LNCAP (cell line): ENCODE data around the gene FYB2.
A peak's percentile ranks its signal among the peaks of the same experiment; 100 is the strongest.

Experiments
- TF ChIP-seq, protein P1 (sequence below): fragments of 450-650 bp; IDR thresholded peaks from 2 replicates; pipeline ENCODE4 v1.5.1; 2017; ENCODE audit warnings: mild to moderate bottlenecking

Gene FYB2

DNA sequence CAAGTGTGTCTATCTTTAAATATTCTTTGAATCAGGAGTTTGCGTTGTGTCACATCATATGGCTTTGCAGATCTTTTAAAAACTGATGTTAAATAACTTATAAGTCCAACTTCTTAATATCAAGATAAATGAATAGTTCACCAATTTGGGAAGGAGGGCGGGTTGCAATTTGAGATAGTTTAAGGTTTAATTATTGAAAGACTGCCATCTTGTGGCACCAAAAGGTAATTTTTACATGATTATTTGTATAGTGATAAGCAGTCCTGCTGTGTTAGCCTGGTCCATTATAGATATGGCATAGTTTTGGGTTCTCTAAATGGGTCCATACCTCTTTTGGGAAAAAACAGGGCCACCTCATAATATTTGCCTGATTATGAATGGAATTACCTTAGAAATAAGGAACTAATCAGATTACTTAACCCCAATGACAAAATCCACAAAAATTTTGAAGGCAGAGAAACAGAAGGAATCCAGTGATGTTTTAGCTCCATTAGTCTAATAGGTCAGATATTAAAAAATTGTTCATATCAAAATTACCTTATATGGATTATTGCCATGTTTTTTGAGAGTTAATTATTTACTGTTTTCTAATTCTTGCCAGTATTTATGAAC is 109.8 kb downstream of the FYB2 start:
- TF ChIP-seq, protein P1, sequence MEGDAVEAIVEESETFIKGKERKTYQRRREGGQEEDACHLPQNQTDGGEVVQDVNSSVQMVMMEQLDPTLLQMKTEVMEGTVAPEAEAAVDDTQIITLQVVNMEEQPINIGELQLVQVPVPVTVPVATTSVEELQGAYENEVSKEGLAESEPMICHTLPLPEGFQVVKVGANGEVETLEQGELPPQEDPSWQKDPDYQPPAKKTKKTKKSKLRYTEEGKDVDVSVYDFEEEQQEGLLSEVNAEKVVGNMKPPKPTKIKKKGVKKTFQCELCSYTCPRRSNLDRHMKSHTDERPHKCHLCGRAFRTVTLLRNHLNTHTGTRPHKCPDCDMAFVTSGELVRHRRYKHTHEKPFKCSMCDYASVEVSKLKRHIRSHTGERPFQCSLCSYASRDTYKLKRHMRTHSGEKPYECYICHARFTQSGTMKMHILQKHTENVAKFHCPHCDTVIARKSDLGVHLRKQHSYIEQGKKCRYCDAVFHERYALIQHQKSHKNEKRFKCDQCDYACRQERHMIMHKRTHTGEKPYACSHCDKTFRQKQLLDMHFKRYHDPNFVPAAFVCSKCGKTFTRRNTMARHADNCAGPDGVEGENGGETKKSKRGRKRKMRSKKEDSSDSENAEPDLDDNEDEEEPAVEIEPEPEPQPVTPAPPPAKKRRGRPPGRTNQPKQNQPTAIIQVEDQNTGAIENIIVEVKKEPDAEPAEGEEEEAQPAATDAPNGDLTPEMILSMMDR, result peak; percentile 55

DNA sequence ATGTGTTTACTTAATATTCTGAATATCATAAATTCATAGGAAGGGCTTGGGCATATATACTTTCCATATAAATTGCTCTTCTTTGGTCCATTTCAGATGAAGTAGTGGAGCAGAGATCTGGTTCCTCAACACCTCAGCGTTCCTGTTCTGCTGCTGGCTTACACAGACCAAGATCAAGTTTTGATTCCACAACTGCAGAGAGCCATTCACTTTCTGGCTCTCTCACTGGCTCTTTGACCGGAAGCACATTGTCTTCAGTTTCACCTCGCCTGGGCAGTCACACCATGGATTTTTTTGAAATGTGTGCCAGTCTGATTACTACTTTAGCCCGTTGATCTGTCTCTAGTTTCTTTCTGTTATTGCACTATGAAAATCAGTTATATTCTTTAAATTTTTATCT is 111.8 kb downstream of the FYB2 start:
- TF ChIP-seq, protein P1, result no peak

DNA sequence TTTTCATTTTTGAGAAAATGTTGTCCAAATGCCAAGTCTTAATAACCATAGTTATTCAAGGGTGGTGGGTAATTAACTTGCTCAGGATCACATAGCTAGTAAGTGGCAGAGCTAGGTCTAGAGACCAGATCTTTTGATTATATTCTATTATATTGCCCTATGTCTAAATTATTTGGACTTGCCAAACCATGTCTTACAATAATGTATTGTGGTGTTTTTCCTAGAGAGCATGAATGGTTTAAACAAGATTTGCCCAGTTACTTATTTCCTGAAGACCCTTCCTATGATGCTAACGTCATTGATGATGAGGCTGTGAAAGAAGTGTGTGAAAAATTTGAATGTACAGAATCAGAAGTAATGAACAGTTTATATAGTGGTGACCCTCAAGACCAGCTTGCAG is 115.5 kb downstream of the FYB2 start:
- TF ChIP-seq, protein P1, result no peak

DNA sequence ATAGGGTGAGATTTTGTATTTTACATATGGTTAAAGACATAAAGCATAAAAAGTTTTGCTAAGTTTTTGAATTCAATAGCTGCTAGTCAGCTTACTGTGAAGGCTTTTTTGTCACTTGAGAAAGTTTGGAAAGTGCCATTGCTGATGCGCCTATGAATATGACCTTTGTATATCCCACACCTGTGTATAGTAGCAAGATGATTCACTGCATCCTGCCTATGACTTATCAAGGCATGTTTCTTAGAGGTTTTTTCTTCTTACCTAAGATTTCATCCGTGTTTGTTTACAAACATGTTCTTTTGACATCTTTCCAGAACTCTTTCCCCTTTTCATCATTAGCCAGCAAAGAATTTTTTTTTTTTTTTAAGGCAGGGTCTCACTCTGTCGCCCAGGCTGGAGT is 122.5 kb downstream of the FYB2 start:
- TF ChIP-seq, protein P1, result no peak

DNA sequence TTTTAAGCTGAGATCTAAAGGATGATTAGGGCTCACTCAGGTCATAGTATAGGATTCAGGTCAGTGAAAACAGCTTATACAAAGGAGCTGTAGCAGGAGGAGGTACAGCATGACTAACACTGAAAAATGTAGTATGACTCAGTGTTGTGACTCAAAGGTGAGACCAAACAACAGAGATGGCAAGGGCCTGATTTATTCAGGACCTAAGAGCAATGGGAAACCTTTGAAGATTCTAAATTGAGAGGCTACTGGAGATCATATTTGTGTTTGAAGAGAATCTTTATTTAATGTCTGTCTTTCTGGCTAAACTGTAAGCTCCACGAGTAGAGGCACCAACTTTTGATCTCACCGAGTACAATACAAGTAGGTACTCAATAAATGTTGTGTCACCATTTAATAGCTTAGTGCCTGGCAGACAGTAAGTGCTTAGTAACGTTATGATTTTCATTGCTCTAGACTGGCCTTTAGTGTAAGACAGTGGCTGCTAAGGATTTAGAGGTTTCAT is 130.6 kb downstream of the FYB2 start:
- TF ChIP-seq, protein P1, result no peak

DNA sequence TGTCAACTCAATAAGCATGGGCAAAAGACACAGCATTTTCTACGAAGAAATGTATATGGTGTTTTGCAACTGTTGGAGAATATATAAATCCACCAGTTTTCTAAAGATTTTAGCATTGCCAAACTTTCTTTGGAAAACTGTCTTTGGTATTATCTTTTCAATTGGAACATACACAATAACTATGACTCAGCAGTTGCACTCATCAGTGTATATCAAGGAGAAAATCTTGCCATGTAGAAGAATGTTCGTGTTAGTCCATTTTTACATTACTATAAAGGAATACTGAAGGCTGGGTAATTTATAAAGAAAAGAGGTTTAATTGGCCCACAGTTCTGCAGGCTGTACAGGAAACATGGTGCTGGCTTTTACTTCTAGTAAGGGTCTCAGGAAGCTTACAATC is 133.0 kb downstream of the FYB2 start:
- TF ChIP-seq, protein P1, result no peak

DNA sequence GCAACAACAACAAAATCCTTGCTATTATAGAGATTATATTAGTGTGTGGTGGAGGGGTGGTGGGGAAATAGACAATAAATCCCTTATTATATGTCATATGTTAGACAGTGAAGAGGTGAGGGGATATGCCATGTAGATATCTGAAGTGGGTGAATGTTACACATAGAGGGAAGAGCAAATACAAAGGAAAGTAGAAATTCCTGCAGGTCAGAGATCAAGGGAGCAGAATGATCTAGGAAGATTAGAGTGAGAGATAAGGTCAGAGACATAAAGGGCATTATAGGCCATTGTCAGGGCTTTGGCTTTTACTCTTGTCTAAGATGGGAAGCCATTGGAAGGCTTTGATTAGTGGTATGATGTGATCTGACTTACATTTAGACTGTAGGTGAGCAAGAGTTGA is 135.6 kb downstream of the FYB2 start:
- TF ChIP-seq, protein P1, result no peak

DNA sequence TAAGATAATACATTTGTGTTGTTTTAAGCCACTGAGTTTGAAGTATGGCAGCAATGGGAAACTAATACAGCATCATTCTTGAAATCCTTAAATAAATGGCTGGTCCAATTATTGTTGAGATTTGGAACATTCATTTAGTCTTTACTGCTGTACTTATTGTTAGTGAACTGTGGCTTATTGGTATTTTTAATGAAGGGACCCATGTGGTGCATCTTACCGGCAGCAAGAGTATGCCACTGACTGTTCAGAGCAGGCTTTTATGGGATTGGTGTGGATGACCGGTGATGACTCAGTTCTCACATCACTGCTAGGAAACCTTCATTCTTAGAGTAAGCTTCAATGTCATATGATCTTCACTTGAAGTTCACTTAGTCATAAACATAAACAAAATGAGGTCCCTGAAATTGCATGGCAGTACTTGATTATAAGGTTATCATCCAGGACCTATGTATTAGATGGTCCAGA is 142.6 kb downstream of the FYB2 start:
- TF ChIP-seq, protein P1, result no peak
